GM12864 (cell line): ENCODE measurements around the gene TCN1.

Source experiments
- DNase-seq: peaks from one replicate; pipeline ENCODE4 v3.0.0-alpha.2; 2011; ENCODE audit warnings: low read depth
- H3K4me3 ChIP-seq: 2 replicates; pipeline ENCODE4 v1.5.1; 2011; ENCODE audit warnings: mild to moderate bottlenecking, low read depth, low read length, control low read depth
- TF ChIP-seq, protein P1 (sequence below): IDR thresholded peaks from 2 replicates; pipeline ENCODE4 v1.5.1; 2011; ENCODE audit warnings: low read depth, mild to moderate bottlenecking, moderate library complexity, low read length, control low read depth, inconsistent platforms; ENCODE audit errors: missing control alignments

The TCN1 gene

DNA sequence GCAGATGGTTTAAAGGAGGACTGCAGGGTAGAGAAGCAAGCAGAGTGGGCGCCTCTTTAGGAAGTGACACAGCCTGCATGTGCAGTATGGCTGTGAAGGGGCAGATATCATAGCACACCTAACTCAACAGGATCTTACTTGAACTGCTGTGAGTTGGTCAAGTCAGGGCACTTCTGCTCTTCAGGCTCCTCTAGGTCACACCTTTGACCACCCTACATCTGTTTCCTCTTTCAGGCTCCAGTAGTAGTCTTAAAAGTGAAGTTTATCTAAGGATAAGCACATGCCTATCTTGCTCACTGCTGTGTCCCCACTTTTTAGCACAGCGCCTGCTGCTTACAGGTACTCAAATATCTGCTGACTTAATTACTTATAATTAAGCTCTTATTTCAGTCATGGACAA lies 62.2 kb downstream of the TCN1 start:
- H3K4me3 ChIP-seq: no peak overlapping the region
- no peak for DNase-seq
- TF ChIP-seq, protein P1, sequence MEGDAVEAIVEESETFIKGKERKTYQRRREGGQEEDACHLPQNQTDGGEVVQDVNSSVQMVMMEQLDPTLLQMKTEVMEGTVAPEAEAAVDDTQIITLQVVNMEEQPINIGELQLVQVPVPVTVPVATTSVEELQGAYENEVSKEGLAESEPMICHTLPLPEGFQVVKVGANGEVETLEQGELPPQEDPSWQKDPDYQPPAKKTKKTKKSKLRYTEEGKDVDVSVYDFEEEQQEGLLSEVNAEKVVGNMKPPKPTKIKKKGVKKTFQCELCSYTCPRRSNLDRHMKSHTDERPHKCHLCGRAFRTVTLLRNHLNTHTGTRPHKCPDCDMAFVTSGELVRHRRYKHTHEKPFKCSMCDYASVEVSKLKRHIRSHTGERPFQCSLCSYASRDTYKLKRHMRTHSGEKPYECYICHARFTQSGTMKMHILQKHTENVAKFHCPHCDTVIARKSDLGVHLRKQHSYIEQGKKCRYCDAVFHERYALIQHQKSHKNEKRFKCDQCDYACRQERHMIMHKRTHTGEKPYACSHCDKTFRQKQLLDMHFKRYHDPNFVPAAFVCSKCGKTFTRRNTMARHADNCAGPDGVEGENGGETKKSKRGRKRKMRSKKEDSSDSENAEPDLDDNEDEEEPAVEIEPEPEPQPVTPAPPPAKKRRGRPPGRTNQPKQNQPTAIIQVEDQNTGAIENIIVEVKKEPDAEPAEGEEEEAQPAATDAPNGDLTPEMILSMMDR: no peak
